Stomach smooth muscle (tissue), 2 donors: ENCODE results near the gene OXSR1.
"Not testable (repeated sequence)": the region's sequence is repeated elsewhere in the genome, so short reads cannot be mapped to it uniquely, and the experiment has no call there.

Source experiments
- H3K27ac ChIP-seq: one replicate; pipeline ENCODE4 v1.7.0; 2013; ENCODE audit warnings: mild to moderate bottlenecking, low read length, inconsistent platforms
- H3K27me3 ChIP-seq, 2 donors: one replicate each; pipeline ENCODE4 v1.7.0; 2013; ENCODE audit warnings: low read length in 2 of 2; ENCODE audit not compliant: insufficient read depth in 2 of 2, control insufficient read depth in 1 of 2
- H3K36me3 ChIP-seq, 2 donors: one replicate each; pipeline ENCODE4 v1.7.0; 2013; ENCODE audit warnings: low read length in 2 of 2; ENCODE audit not compliant: control insufficient read depth in 2 of 2, insufficient read depth in 2 of 2
- H3K4me1 ChIP-seq: one replicate; pipeline ENCODE4 v1.7.0; 2013; ENCODE audit warnings: low read length; ENCODE audit not compliant: control insufficient read depth, insufficient read depth
- H3K4me3 ChIP-seq, 2 donors: one replicate each; pipeline ENCODE4 v1.7.0; 2013; ENCODE audit warnings: low read length in 2 of 2
- H3K9ac ChIP-seq, 2 donors: one replicate each; pipeline ENCODE4 v1.7.0; 2013; ENCODE audit warnings: low read length in 2 of 2, mild to moderate bottlenecking in 1 of 2
- H3K9me3 ChIP-seq, 2 donors: one replicate each; pipeline ENCODE4 v1.7.0; 2013; ENCODE audit warnings: low read length in 2 of 2; ENCODE audit not compliant: control insufficient read depth in 2 of 2
- donor health status: healthy.
- donor health status: Pancreatic carcinoma.

OXSR1 gene

DNA sequence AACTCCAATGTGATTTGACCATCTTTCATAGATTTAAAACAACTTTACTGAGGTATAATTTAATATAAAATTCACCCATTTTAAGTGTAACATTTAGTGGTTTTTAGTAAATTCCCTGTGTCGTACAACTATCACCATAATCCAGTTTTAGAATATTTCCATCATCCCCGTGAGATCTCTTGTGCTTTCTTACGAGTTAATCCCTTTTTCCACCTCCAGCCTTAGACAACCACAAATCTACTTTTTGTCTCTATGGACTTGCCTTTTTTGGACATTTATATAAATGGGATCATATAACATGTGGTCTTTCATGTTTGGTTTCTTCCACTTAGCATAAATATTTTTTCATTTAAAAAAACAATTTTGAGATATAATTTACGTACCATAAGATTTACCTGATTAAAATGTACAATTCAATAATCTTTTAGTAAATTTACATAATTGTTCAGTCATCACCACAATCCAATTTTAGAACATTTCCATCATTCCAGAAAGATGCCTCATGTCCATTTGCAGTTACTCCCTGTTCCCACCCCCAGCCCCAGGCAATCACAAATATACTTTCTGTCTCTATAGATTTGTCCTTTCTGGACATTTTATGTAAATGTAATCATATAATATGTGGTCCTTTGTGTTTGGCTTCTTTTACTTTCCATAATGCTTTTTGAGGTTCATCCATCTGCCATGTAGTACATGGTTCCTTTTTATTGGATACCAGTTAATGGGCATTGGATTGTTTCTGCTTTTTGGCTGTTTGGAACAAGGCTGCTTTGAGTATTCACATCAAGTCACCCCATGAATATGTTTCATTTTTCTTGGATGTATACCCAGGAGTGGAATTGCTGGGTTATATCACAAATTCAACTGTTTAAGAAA, 3.1 kb downstream of the OXSR1 start:
- Histone ChIP-seq H3K27ac (no peak overlapping the region), H3K9ac (no peak overlapping the region), H3K27me3 (no peaks in the 10 kb centered on the region), H3K36me3 (no peaks in the 10 kb centered on the region), H3K9me3 (no peaks in the 10 kb centered on the region), H3K4me3 (no peak overlapping the region), H3K4me1 (peaks cover 14% of the 10 kb centered on the region)

DNA sequence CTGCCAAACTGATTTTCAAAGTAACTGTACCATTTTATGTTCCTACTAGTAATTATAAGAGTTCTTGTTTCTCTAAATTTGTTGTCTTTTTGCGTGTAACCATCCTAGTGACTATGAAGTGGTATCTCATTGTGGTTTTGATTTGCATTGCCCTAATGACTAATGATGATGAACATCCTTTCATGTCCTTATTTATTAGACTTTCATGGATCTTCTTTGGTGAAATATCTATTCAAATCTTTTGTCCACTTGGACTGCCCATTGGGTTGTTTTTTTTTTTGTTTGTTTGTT, 3.6 kb downstream of the OXSR1 start:
- Histone ChIP-seq H3K36me3 (no peaks in the 10 kb centered on the region), H3K27ac (no peak overlapping the region), H3K9ac (no peak overlapping the region), H3K27me3 (no peaks in the 10 kb centered on the region), H3K4me3 (no peak overlapping the region), H3K4me1 (peaks cover 14% of the 10 kb centered on the region), H3K9me3 (no peaks in the 10 kb centered on the region)

DNA sequence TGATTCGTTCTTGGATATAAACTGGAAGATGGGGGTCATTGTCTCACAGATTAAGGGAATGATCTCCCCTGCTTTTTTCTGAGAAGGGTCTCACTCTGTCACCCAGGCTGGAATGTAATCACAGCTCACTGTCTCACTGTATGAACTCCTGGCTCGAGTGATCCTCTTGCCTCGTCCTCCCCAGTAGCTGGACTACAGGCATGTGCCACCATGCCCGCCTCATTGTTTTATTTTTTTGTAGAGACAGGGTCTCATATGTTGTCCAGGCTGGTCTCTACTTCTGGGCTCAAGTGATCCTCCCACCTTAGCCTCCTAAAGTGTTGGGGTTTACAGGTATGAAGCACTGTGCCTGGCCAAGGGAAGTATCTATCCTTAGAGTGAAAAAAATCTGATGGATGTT, 5.4 kb downstream of the OXSR1 start:
- Histone ChIP-seq H3K4me1 (peaks cover 6% of the 10 kb centered on the region), H3K9ac (no peak overlapping the region), H3K4me3 (no peak overlapping the region), H3K36me3 (no peaks in the 10 kb centered on the region), H3K9me3 (no peaks in the 10 kb centered on the region), H3K27ac (no peak overlapping the region), H3K27me3 (no peaks in the 10 kb centered on the region)

DNA sequence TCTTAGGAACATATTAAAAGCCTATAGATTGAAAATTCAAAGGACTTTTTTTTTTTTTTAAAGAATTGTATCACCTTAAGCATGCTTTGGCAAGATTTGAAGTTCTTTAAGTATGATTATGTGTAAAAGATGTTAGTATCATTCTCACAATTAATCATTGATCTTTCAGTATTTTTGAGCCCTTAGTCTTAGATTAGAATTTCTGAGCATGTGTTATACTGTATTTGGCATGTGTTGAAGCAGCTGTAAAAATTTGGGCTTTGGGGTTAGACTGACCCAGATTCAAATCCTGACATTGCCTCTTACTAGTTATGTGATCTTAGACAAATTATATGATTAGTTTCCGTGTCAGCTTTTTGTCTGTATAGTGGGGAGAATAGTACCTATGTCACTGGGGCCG, 6.3 kb downstream of the OXSR1 start:
- H3K9ac ChIP-seq = no peak overlapping the region
- no peak overlapping the region for H3K27ac ChIP-seq
- H3K9me3 ChIP-seq = no peaks in the 10 kb centered on the region
- peaks cover 6% of the 10 kb centered on the region for H3K4me1 ChIP-seq
- H3K36me3 ChIP-seq = no peaks in the 10 kb centered on the region
- no peak overlapping the region for H3K4me3 ChIP-seq
- no peaks in the 10 kb centered on the region for H3K27me3 ChIP-seq

DNA sequence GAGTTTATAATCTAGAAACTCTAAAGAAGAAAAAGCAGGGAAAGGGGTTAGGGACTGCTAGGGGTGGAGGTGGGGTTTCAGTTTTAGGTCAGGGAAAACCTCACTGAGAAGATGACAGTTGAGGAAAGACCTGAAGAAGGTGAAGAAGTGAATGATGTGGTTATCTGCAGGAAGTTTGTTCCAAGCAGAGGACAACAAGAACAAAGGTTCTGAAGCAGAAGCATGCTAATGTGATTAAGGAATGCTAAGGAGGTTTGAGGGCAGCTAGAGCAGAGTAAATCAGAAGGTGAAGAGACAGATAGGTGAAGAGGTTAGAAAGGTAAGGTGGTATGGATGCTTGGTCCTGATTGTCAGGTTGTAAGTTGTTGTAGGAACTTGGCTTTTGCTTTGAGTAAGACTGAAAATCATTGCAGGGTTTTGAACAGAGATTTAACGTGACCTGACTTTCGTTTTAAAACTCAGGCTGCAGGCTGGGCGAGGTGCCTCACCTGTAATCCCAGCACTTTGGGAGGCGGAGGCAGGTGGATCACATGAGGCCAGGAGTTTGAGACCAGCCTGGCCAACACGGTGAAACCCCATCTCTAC, 8.6 kb downstream of the OXSR1 start:
- H3K4me3 ChIP-seq = no peak overlapping the region
- H3K36me3 ChIP-seq = no peaks in the 10 kb centered on the region
- H3K27me3 ChIP-seq = no peaks in the 10 kb centered on the region
- H3K9ac ChIP-seq = no peak overlapping the region
- no peaks in the 10 kb centered on the region for H3K9me3 ChIP-seq
- H3K27ac ChIP-seq = no peak overlapping the region
- H3K4me1 ChIP-seq = no peaks in the 10 kb centered on the region

DNA sequence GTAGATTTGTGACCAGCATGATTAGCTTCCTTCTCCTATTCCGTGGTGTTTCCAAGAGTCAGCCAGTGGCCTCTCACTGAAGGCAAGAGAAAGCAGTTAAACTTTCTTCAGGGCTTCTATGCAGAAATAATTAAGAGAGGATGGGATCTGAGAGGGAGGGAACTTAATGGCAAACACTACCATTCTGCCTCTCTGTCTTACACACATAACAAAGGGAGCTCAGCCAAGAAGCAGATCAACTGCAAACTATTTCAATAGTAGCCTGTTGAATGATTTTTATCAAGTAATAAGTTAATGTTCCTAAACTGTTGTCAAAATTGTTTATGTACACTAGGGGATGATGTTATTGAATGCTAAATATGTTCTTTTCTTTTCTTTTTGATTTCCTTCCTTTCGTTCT, 11.8 kb downstream of the OXSR1 start:
- Histone ChIP-seq H3K9me3 (no peaks in the 10 kb centered on the region), H3K36me3 (no peaks in the 10 kb centered on the region), H3K27ac (no peak overlapping the region), H3K27me3 (no peaks in the 10 kb centered on the region), H3K9ac (no peak overlapping the region), H3K4me3 (no peak overlapping the region), H3K4me1 (no peaks in the 10 kb centered on the region)

DNA sequence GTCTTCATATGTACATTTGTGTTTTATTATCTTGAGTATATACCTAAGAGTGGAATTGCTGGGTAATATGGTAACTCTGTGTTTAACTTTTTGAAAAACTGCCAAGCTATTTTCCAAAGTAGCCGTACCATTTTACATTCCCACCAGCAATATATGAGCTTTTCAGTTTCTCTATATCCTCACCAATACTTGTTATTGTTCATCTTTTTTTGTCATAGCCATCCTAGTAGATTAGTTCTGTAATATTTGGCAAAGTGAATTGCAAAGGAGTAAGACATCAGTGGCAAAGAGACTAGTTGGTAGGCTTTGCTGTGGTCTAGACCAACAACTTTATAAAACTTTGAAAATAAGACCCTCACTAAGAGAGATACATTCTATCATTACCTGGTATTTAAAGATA, 21.4 kb downstream of the OXSR1 start:
- H3K4me3 ChIP-seq = no peak overlapping the region
- H3K9me3 ChIP-seq = no peaks in the 10 kb centered on the region

DNA sequence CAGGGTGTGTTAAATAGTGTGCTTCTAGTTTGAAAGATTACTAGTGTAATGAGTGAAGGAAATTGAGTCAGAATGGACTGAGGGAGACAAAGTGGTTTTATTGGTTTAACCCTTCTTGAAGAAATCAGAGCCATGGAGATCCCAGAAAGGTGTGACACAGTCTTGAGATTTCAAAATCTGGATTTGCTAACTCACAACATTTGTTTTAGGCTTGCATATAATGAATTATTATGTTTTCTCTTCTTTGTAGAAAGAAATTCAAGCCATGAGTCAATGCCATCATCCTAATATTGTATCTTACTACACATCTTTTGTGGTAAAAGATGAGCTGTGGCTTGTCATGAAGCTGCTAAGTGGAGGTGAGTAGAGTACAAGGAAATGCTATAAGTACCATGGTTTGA, 25.1 kb downstream of the OXSR1 start:
- Histone ChIP-seq H3K27me3 (no peaks in the 10 kb centered on the region), H3K4me3 (no peak overlapping the region), H3K27ac (no peak overlapping the region), H3K9me3 (no peaks in the 10 kb centered on the region), H3K36me3 (peaks cover 0 to 3% of the 10 kb centered on the region in 2 donors), H3K4me1 (no peaks in the 10 kb centered on the region), H3K9ac (no peak overlapping the region)

More for the DNA sequence above, 21.4 kb downstream of the OXSR1 start:
- Histone ChIP-seq H3K27ac (no peak overlapping the region), H3K27me3 (no peaks in the 10 kb centered on the region), H3K4me1 (no peaks in the 10 kb centered on the region), H3K36me3 (peaks cover 0 to 3% of the 10 kb centered on the region in 2 donors), H3K9ac (no peak overlapping the region)

DNA sequence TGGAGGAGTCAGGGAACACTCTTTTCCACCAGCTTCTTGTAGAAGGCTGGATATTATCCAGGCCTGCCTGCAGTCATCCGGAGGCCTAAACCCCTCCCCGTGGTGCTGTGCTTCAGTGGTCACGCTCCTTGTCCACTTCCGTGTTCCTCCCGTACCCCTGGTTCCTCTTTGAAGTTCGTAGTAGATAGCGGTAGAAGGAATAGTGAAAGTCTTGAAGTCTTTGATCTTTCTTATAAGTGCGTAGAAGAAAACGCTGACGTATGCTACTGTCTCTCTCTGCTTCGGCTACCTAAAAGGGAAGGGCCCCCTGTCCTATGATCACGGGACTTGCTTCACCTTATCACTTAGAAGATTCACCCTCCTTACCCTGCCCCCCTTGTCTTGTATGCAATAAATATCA, 37.6 kb downstream of the OXSR1 start:
- not testable (repeated sequence) for H3K9ac ChIP-seq, H3K4me1 ChIP-seq, H3K9me3 ChIP-seq, H3K27ac ChIP-seq, H3K4me3 ChIP-seq, H3K27me3 ChIP-seq
- peaks cover 10 to 14% of the 10 kb centered on the region in 2 donors for H3K36me3 ChIP-seq

DNA sequence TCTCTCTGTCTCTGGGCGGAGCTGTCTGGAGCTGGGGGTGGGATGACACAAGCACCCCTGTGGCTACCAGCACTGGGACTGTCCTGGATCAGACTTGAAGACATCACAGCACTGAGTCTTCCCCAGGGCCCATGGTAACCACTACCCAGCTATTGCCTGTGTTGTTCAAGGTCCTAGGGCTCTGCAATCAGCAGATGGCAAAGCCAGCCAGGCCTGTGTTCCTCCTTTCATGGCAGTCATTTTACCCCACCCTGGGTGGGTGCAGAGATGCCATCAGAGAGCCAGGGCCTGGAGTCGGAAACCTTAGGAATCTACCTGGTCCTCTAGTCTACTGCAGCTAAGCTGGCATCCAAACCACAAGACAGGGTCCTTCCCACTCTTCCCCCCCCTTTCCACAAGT, 38.4 kb downstream of the OXSR1 start:
- Histone ChIP-seq H3K27me3 (no peaks in the 10 kb centered on the region), H3K36me3 (peaks cover 9 to 14% of the 10 kb centered on the region in 2 donors), H3K9me3 (no peaks in the 10 kb centered on the region), H3K27ac (no peak overlapping the region), H3K9ac (no peak overlapping the region), H3K4me3 (no peak overlapping the region), H3K4me1 (no peaks in the 10 kb centered on the region)
